IPS-11a (cell line): ENCODE data around the gene C5orf52.
"Not testable (repeated sequence)": the region's sequence is repeated elsewhere in the genome, so short reads cannot be mapped to it uniquely, and the experiment has no call there.

Experiments used
- H3K4me3 ChIP-seq: one replicate; pipeline ENCODE4 v1.5.1; 2013; ENCODE audit warnings: low read depth, low read length, control low read depth

C5orf52 gene

DNA sequence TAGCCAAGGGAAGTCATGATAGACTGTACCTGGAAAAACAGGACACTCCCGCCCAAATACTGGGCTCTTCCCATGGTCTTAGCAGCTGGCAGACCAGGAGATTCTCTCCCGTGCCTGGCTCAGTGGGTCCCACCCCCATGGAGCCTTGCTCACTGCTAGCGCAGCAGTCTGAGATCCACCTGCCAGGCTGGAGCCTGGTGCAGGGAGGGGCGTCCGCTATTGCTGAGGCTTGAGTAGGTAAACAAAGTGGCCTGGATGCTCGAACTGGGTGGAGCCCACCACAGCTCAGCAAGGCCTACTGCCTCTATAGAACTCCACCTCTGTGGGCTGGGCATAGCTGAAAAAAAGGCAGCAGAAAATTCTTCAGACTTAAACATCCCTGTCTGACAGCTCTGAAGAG is 49.8 kb downstream of the C5orf52 start:
- no peak overlapping the region for H3K4me3 ChIP-seq

GRCh38 chr5:157722895-157723294 is 51.6 kb downstream of the C5orf52 start:
- H3K4me3 ChIP-seq = not testable (repeated sequence)

GRCh38 chr5:157726607-157727006 is 55.3 kb downstream of the C5orf52 start:
- not testable (repeated sequence) for H3K4me3 ChIP-seq

DNA sequence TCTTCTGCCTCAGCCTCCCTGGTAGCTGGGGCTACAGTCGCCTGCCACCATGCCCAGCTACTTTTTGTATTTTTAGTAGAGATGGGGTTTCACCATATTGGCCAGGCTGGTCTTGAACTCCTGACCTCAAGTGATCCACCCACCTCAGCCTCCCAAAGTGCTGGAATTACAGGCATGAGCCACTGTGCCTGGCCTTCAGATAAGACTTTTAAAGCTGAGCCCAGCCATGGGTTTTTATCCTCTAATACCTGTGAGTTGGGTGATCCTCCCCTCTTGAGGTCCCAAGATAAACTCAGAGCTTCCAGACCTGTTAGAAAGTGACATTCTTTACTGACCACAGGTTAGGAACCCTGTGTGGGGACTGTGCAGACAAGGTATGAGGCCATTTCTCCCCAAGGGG is 56.5 kb downstream of the C5orf52 start:
- H3K4me3 ChIP-seq = not testable (repeated sequence)
